K562 (cell line): ENCODE results near the gene EHMT2. TPM values are rescaled to one million over a fixed set of nuclear protein-coding genes. Genes with fewer than 3 reads are reported as not detected.

Experiments
- CBFA2T2 ChIP-seq: fragments of 450-650 bp; conservative IDR thresholded peaks from 2 replicates; pipeline ENCODE4 v1.6.1; 2017; ENCODE audit warnings: mild to moderate bottlenecking
- CHD2 ChIP-seq: IDR thresholded peaks from 2 replicates; pipeline ENCODE4 v1.6.1; 2011; ENCODE audit warnings: low read depth, low read length
- IFI16 ChIP-seq: fragments of 250-450 bp; sonication (Bioruptor Pico); IDR thresholded peaks from 2 replicates; pipeline ENCODE4 v2.1.2; 2022; ENCODE audit warnings: mild to moderate bottlenecking, inconsistent platforms
- KLF1 ChIP-seq: fragments of 450-650 bp; IDR thresholded peaks from 2 replicates; pipeline ENCODE4 v1.6.1; 2016; ENCODE audit warnings: missing genetic modification characterization, missing compliant biosample characterization
- MAZ ChIP-seq, 2 experiments: fragments of 450-650 bp in 1 of 2; sonication (generic) in 1 of 2; formaldehyde crosslinking; IDR thresholded peaks in 1 of 2; conservative IDR thresholded peaks in 1 of 2; 2 replicates each; pipeline versions ENCODE4 v1.4.0 to v1.5.0; 2020; ENCODE audit warnings: mild to moderate bottlenecking in 1 of 2, missing genetic modification reagents in 1 of 2
- MTA2 ChIP-seq: fragments of 450-650 bp; IDR thresholded peaks from 2 replicates; pipeline ENCODE4 v1.6.1; 2016; ENCODE audit warnings: low read depth
- MTF1 ChIP-seq: fragments of 250-450 bp; sonication (Bioruptor Pico); IDR thresholded peaks from 2 replicates; pipeline ENCODE4 v1.9.0; 2021; ENCODE audit warnings: moderate library complexity, mild to moderate bottlenecking, inconsistent platforms, borderline replicate concordance
- PHTF2 ChIP-seq: fragments of 250-450 bp; sonication (Bioruptor Pico); IDR thresholded peaks from 2 replicates; pipeline ENCODE4 v1.5.0; 2021; ENCODE audit warnings: mild to moderate bottlenecking
- PML ChIP-seq: IDR thresholded peaks from 2 replicates; pipeline ENCODE4 v1.6.1; 2012; ENCODE audit warnings: low read length, inconsistent platforms
- POLR2B ChIP-seq: fragments of 450-650 bp; IDR thresholded peaks from 2 replicates; pipeline ENCODE4 v1.6.1; 2018; ENCODE audit warnings: low read depth; ENCODE audit not compliant: partially characterized antibody
- POLR2G ChIP-seq: fragments of 200-400 bp; formaldehyde crosslinking; IDR thresholded peaks from 2 replicates; pipeline ENCODE4 v1.6.1; 2017; ENCODE audit warnings: low read depth, mild to moderate bottlenecking, antibody characterized with exemption, low read length, moderate library complexity
- POLR3G ChIP-seq: IDR thresholded peaks from 2 replicates; pipeline ENCODE4 v1.6.1; 2011; ENCODE audit not compliant: insufficient read length, insufficient replicate concordance; ENCODE audit errors: extremely low read depth
- RB1 ChIP-seq: fragments of 450-650 bp; IDR thresholded peaks from 2 replicates; pipeline ENCODE4 v1.6.1; 2017; ENCODE audit warnings: low read depth, mild to moderate bottlenecking
- TBL1XR1 ChIP-seq, 2 experiments: IDR thresholded peaks; 2 replicates each; pipeline ENCODE4 v1.6.1; 2012; ENCODE audit warnings: improper control_type of control experiment in 2 of 2, low read length in 2 of 2, mild to moderate bottlenecking in 1 of 2
- UBTF ChIP-seq, 2 experiments: IDR thresholded peaks; 2 replicates each; pipeline ENCODE4 v1.6.1; 2012; ENCODE audit warnings: improper control_type of control experiment in 2 of 2, low read depth in 2 of 2, low read length in 2 of 2, borderline replicate concordance in 1 of 2
- VEZF1 ChIP-seq: fragments of 200-800 bp; sonication (Bioruptor generic); IDR thresholded peaks from 2 replicates; pipeline ENCODE4 v1.6.1; 2017; ENCODE audit warnings: missing genetic modification characterization, missing compliant biosample characterization
- ZNF639 ChIP-seq, 2 experiments: fragments of 200-800 bp in 1 of 2; sonication (Bioruptor generic) in 1 of 2; sonication (generic) in 1 of 2; formaldehyde crosslinking in 1 of 2; IDR thresholded peaks in 1 of 2; conservative IDR thresholded peaks in 1 of 2; 2 replicates each; pipeline versions ENCODE4 v1.5.0 to v1.6.1; 2016 to 2020; ENCODE audit warnings: missing compliant biosample characterization in 1 of 2, missing genetic modification characterization in 1 of 2, missing genetic modification reagents in 1 of 2
- polyA plus RNA-seq, 8 experiments: library from polyadenylated mRNA; depleted of rRNA in 4 of 8; stranded (reverse) in 5 of 8; unstranded in 3 of 8; fragments of >200 nt; fragmentation: Nextera tagmentation in 2 of 8; fragmentation: Illumina TruSeq in 1 of 8; extraction: Ambion mirVana in 2 of 8; extraction: Trizol in 1 of 8; gene quantifications; 2 replicates each; pipeline versions ENCODE4 v1.2.1 to v1.2.3, GENCODE V29; 2011 to 2014; ENCODE audit warnings: inconsistent platforms in 1 of 8, missing spikeins in 1 of 8
- total RNA-seq, 7 experiments: library from RNA; depleted of rRNA in 6 of 7; stranded (reverse); fragments of >200 nt in 6 of 7; fragmentation: Illumina TruSeq in 2 of 7; extraction: Trizol in 2 of 7; gene quantifications; 2 replicates each; pipeline versions ENCODE4 v1.2.1 to v1.2.3, GENCODE V29; 2011 to 2021; ENCODE audit warnings: low replicate concordance in 1 of 7
- TF ChIP-seq, protein P1 (sequence below): fragments of 450-650 bp; formaldehyde crosslinking; IDR thresholded peaks from 2 replicates; pipeline ENCODE4 v1.4.0; 2020; ENCODE audit warnings: mild to moderate bottlenecking, moderate library complexity
- TF ChIP-seq, protein P2 (sequence below): sonication (generic); formaldehyde crosslinking; IDR thresholded peaks from 2 replicates; pipeline ENCODE4 v1.5.0; 2020; ENCODE audit warnings: missing genetic modification reagents

The EHMT2 gene
- total and polyA plus RNA-seq, 9 of the 15 experiments (the other 6 are each of a cell fraction or from before 2014, with no cell fraction given): 2.1 to 63.8 (median 38.5) TPM

DNA sequence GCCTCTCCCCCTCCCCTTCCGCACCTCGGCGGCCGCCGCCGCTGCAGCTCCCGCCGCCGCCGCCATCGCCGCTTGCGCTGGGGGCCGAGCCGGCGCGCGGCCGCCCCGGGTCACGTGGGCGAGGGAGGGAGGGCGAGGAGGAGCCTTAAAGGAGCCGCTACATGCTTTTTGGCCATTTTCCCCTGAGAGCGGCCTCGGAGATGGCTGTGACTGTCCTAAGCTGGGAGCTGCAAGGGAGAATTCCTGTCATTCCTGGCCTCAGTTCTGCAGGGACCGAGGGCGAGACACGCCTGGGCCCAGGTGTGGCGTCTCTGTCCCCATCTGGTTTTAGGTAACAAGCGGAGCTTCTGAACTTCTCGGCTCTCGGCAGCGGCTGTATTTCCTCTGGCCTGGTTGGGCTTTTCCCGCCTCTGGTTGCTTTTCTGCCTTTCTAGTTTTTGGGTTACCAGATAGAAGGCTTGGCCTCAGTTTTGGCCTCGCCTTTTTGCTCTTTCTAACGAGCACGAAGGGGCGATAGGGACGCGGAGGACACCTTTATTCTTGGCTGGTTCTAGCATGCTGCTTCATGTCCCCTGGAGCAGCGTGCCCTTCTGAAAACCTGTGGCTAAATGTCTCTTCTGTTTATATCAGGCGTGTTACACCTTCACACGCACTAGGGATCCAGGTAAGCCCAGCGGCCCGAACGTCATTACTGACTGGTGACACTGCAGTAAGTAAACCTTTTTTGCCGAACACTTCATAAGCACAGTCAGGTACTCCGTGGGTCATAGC is at the start of gene EHMT2 (continued):
- TF ChIP-seq ZNF639 (CRISPR knock-in tag; conservative IDR thresholded peaks at IDR 0.05 in 1 of 2, IDR thresholded peaks at IDR 0.05 in 1 of 2) (peak in 1 of 2 experiments; percentile 97; a peak in 2 of 4 replicates), UBTF (IDR thresholded peaks at IDR 0.05; ENCODE audit: borderline replicate concordance in 1 of 2, low read depth in 2 of 2, low read length in 2 of 2) (no peak), CBFA2T2 (peak; percentile 46), PML (peak; percentile 74; the same call in 1 of the 2 replicates), TBL1XR1 (IDR thresholded peaks at IDR 0.05; ENCODE audit: low read length in 2 of 2) (peak; percentile 34 to 38; a peak in 1 of 4 replicates), MTA2 (no peak), RB1 (peak; percentile 90), POLR2B (peak; percentile 73), PHTF2 (CRISPR knock-in tag) (no peak), MAZ (CRISPR knock-in tag; conservative IDR thresholded peaks at IDR 0.05 in 1 of 2, IDR thresholded peaks at IDR 0.05 in 1 of 2) (peak; percentile 86 to 98), IFI16 (0 out of 2 replicates have a peak, but pooled peaks have one; percentile 45), POLR3G (no peak), MTF1 (no peak), VEZF1 (CRISPR knock-in tag) (peak; percentile 99), POLR2G (peak; percentile 82), CHD2 (no peak), KLF1 (0 out of 2 replicates have a peak, but pooled peaks have one; percentile 17)
- TF ChIP-seq, protein P1, sequence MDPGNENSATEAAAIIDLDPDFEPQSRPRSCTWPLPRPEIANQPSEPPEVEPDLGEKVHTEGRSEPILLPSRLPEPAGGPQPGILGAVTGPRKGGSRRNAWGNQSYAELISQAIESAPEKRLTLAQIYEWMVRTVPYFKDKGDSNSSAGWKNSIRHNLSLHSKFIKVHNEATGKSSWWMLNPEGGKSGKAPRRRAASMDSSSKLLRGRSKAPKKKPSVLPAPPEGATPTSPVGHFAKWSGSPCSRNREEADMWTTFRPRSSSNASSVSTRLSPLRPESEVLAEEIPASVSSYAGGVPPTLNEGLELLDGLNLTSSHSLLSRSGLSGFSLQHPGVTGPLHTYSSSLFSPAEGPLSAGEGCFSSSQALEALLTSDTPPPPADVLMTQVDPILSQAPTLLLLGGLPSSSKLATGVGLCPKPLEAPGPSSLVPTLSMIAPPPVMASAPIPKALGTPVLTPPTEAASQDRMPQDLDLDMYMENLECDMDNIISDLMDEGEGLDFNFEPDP (CRISPR knock-in tag): no peak; the same call in 1 of the 2 replicates
- TF ChIP-seq, protein P2, sequence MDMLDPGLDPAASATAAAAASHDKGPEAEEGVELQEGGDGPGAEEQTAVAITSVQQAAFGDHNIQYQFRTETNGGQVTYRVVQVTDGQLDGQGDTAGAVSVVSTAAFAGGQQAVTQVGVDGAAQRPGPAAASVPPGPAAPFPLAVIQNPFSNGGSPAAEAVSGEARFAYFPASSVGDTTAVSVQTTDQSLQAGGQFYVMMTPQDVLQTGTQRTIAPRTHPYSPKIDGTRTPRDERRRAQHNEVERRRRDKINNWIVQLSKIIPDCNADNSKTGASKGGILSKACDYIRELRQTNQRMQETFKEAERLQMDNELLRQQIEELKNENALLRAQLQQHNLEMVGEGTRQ (CRISPR knock-in tag): peak; percentile 94
